ENCODE measurements around the gene USP20.

- TF ChIP-seq TSHZ2 (CRISPR knock-in tag; IDR thresholded peaks at IDR 0.05) (no peak), RARB (CRISPR knock-in tag; IDR thresholded peaks at IDR 0.05) (no peak), ZFP3 (CRISPR knock-in tag; IDR thresholded peaks at IDR 0.05) (no peak)
Measured at GRCh38 chr9:129874261-129875101, 39.2 kb downstream of the USP20 start.
